ENCODE measurements around the gene ZNF407. TPM values are rescaled to one million over a fixed set of nuclear protein-coding genes. Genes with fewer than 3 reads are reported as not detected.

ZNF407 gene
- total and polyA plus RNA-seq, 12 donors = 2.5 to 20.2 (median 8.4) TPM

- Histone ChIP-seq H3K9me3 (replicated peaks in 1 of 3) (no peaks in the 10 kb centered on the region), H3K4me3 (no peak overlapping the region), H3K27ac (no peak overlapping the region), H3K27me3 (no peaks in the 10 kb centered on the region), H3K4me1 (replicated peaks in 1 of 2) (peaks cover 9 to 10% of the 10 kb centered on the region in 2 donors), H3K36me3 (replicated peaks in 1 of 2) (no peaks in the 10 kb centered on the region)
- WGBS, 4 donors = 75 to 88% (median 81%) methylated on average over 8 of the region's 8 CpGs
- TF ChIP-seq CTCF (IDR thresholded peaks at IDR 0.05) = no peak
- TF ChIP-seq POLR2A (IDR thresholded peaks at IDR 0.05) = no peak
- no peak for DNase-seq
- intact Hi-C loops (cut with DNase I) = no loop called here
Observed at GRCh38 chr18:75005626-75006025, 408.0 kb downstream of the ZNF407 start.

GRCh38 chr18:75008186-75008585 is 410.5 kb downstream of the ZNF407 start:
- no peak for TF ChIP-seq POLR2A (IDR thresholded peaks at IDR 0.05)
- TF ChIP-seq CTCF (IDR thresholded peaks at IDR 0.05) = no peak
- H3K4me1 ChIP-seq (replicated peaks in 1 of 2) = peaks cover 6 to 9% of the 10 kb centered on the region in 2 donors
- intact Hi-C loops (cut with DNase I) = no loop called here
- 76 to 87% (median 83%) methylated on average over 5 of the region's 5 CpGs for WGBS, 4 donors
- no peak overlapping the region for H3K27ac ChIP-seq
- no peak overlapping the region for H3K4me3 ChIP-seq
- no peaks in the 10 kb centered on the region for H3K27me3 ChIP-seq
- no peaks in the 10 kb centered on the region for H3K36me3 ChIP-seq (replicated peaks in 1 of 2)
- no peak for DNase-seq
- no peaks in the 10 kb centered on the region for H3K9me3 ChIP-seq (replicated peaks in 1 of 3)

GRCh38 chr18:75009296-75009695 is 411.6 kb downstream of the ZNF407 start:
- Histone ChIP-seq H3K36me3 (replicated peaks in 1 of 2) (no peaks in the 10 kb centered on the region), H3K27ac (no peak overlapping the region), H3K4me3 (no peak overlapping the region), H3K27me3 (no peaks in the 10 kb centered on the region), H3K9me3 (replicated peaks in 1 of 3) (no peaks in the 10 kb centered on the region), H3K4me1 (replicated peaks in 1 of 2) (no peaks in the 10 kb centered on the region)
- DNase-seq = no peak
- no peak for TF ChIP-seq POLR2A (IDR thresholded peaks at IDR 0.05)
- TF ChIP-seq CTCF (IDR thresholded peaks at IDR 0.05) = no peak
- intact Hi-C loops (cut with DNase I) = no loop called here
- 47 to 50% (median 47%) methylated on average over 2 of the region's 2 CpGs for WGBS, 4 donors

GRCh38 chr18:75009878-75010277 is 412.2 kb downstream of the ZNF407 start:
- DNase-seq = no peak
- H3K4me3 ChIP-seq = no peak overlapping the region
- H3K9me3 ChIP-seq (replicated peaks in 1 of 3) = no peaks in the 10 kb centered on the region
- WGBS, 4 donors = 66 to 74% (median 70%) methylated on average over 4 of the region's 4 CpGs
- TF ChIP-seq CTCF (IDR thresholded peaks at IDR 0.05) = no peak
- TF ChIP-seq POLR2A (IDR thresholded peaks at IDR 0.05) = no peak
- H3K36me3 ChIP-seq (replicated peaks in 1 of 2) = no peaks in the 10 kb centered on the region
- intact Hi-C loops (cut with DNase I) = no loop called here
- no peaks in the 10 kb centered on the region for H3K4me1 ChIP-seq (replicated peaks in 1 of 2)
- no peaks in the 10 kb centered on the region for H3K27me3 ChIP-seq
- H3K27ac ChIP-seq = no peak overlapping the region

Measured in adrenal gland (tissue), 12 donors.